Skeletal muscle satellite cell (primary cell): Measurements from ENCODE around the gene CCDC9B.

Experiments
- H3K27me3 ChIP-seq: 2 replicates; pipeline ENCODE4 v1.7.0; 2013; ENCODE audit warnings: low read length; ENCODE audit not compliant: control insufficient read depth, insufficient read depth
- H3K36me3 ChIP-seq: 2 replicates; pipeline ENCODE4 v1.7.0; 2013; ENCODE audit warnings: mild to moderate bottlenecking, control low read depth, low read length; ENCODE audit not compliant: insufficient read depth
- H3K4me1 ChIP-seq: 2 replicates; pipeline ENCODE4 v1.7.0; 2013; ENCODE audit warnings: low read length; ENCODE audit not compliant: control insufficient read depth, insufficient read depth
- H3K4me2 ChIP-seq: 2 replicates; pipeline ENCODE4 v1.7.0; 2013; ENCODE audit warnings: mild to moderate bottlenecking, low read length
- H3K4me3 ChIP-seq: 2 replicates; pipeline ENCODE4 v1.7.0; 2013; ENCODE audit warnings: low read length
- H3K9ac ChIP-seq: 2 replicates; pipeline ENCODE4 v1.7.0; 2013; ENCODE audit warnings: mild to moderate bottlenecking, low read depth, low read length, moderate library complexity
- H3K9me3 ChIP-seq: replicated peaks from 2 replicates; pipeline ENCODE4 v1.7.0; 2013; ENCODE audit warnings: mild to moderate bottlenecking, control low read depth, low read length

CCDC9B gene

GRCh38 chr15:40340038-40340739, 550 bp downstream of the CCDC9B start:
- Histone ChIP-seq H3K9me3 (no peaks in the 10 kb centered on the region), H3K27me3 (no peaks in the 10 kb centered on the region), H3K4me3 (peak overlapping the region; percentile 74), H3K9ac (peak overlapping the region; percentile 95), H3K4me2 (peak overlapping the region; percentile 94), H3K4me1 (peaks cover 70% of the 10 kb centered on the region), H3K36me3 (peaks cover 31% of the 10 kb centered on the region)

GRCh38 chr15:40339621-40339945, 1.2 kb downstream of the CCDC9B start:
- Histone ChIP-seq H3K9ac (peak overlapping the region; percentile 95), H3K4me2 (peak overlapping the region; percentile 94), H3K4me1 (peaks cover 74% of the 10 kb centered on the region), H3K27me3 (no peaks in the 10 kb centered on the region), H3K36me3 (peaks cover 34% of the 10 kb centered on the region), H3K9me3 (no peaks in the 10 kb centered on the region), H3K4me3 (peak overlapping the region; percentile 74)

GRCh38 chr15:40338921-40339620, 1.7 kb downstream of the CCDC9B start:
- Histone ChIP-seq H3K36me3 (peaks cover 34% of the 10 kb centered on the region), H3K4me3 (peak overlapping the region; percentile 74), H3K4me1 (peaks cover 74% of the 10 kb centered on the region), H3K9ac (peak overlapping the region; percentile 95), H3K9me3 (no peaks in the 10 kb centered on the region), H3K27me3 (no peaks in the 10 kb centered on the region), H3K4me2 (peak overlapping the region; percentile 94)

GRCh38 chr15:40338041-40338657, 2.6 kb downstream of the CCDC9B start:
- peak overlapping the region; percentile 74 for H3K4me3 ChIP-seq
- H3K9ac ChIP-seq = peak overlapping the region; percentile 95
- no peaks in the 10 kb centered on the region for H3K9me3 ChIP-seq

GRCh38 chr15:40337597-40337996, 3.1 kb downstream of the CCDC9B start:
- peaks cover 59% of the 10 kb centered on the region for H3K4me1 ChIP-seq
- peak overlapping the region; percentile 94 for H3K4me2 ChIP-seq
- H3K4me3 ChIP-seq = peak overlapping the region; percentile 74
- H3K9me3 ChIP-seq = no peaks in the 10 kb centered on the region
- H3K36me3 ChIP-seq = peaks cover 34% of the 10 kb centered on the region
- H3K27me3 ChIP-seq = no peaks in the 10 kb centered on the region
- peak overlapping the region; percentile 95 for H3K9ac ChIP-seq

More at GRCh38 chr15:40338041-40338657, 2.6 kb downstream of the CCDC9B start:
- peaks cover 34% of the 10 kb centered on the region for H3K36me3 ChIP-seq
- H3K27me3 ChIP-seq = no peaks in the 10 kb centered on the region
- peaks cover 64% of the 10 kb centered on the region for H3K4me1 ChIP-seq
- H3K4me2 ChIP-seq = peak overlapping the region; percentile 94

GRCh38 chr15:40336744-40337122, 4.0 kb downstream of the CCDC9B start:
- Histone ChIP-seq H3K36me3 (peaks cover 37% of the 10 kb centered on the region), H3K9ac (peak overlapping the region; percentile 95)

GRCh38 chr15:40335938-40336743, 4.6 kb downstream of the CCDC9B start:
- Histone ChIP-seq H3K27me3 (no peaks in the 10 kb centered on the region), H3K9me3 (no peaks in the 10 kb centered on the region), H3K4me1 (peaks cover 47% of the 10 kb centered on the region), H3K9ac (no peak overlapping the region), H3K36me3 (peaks cover 37% of the 10 kb centered on the region), H3K4me3 (no peak overlapping the region), H3K4me2 (no peak overlapping the region)

More at GRCh38 chr15:40336744-40337122, 4.0 kb downstream of the CCDC9B start:
- Histone ChIP-seq H3K4me1 (peaks cover 53% of the 10 kb centered on the region), H3K4me2 (no peak overlapping the region), H3K27me3 (no peaks in the 10 kb centered on the region), H3K9me3 (no peaks in the 10 kb centered on the region), H3K4me3 (no peak overlapping the region)

GRCh38 chr15:40334941-40335795, 5.6 kb downstream of the CCDC9B start:
- H3K9me3 ChIP-seq = no peaks in the 10 kb centered on the region
- peaks cover 40% of the 10 kb centered on the region for H3K4me1 ChIP-seq
- no peak overlapping the region for H3K9ac ChIP-seq
- H3K27me3 ChIP-seq = no peaks in the 10 kb centered on the region
- no peak overlapping the region for H3K4me2 ChIP-seq
- peaks cover 37% of the 10 kb centered on the region for H3K36me3 ChIP-seq
- no peak overlapping the region for H3K4me3 ChIP-seq

- Histone ChIP-seq H3K4me3 (no peak overlapping the region), H3K9ac (no peak overlapping the region)
Measured at GRCh38 chr15:40334541-40334940, 6.2 kb downstream of the CCDC9B start.

GRCh38 chr15:40333922-40334492, 6.7 kb downstream of the CCDC9B start:
- no peaks in the 10 kb centered on the region for H3K27me3 ChIP-seq
- H3K9ac ChIP-seq = no peak overlapping the region
- H3K36me3 ChIP-seq = peaks cover 37% of the 10 kb centered on the region
- H3K4me2 ChIP-seq = no peak overlapping the region
- H3K4me1 ChIP-seq = peaks cover 30% of the 10 kb centered on the region
- H3K9me3 ChIP-seq = no peaks in the 10 kb centered on the region
- no peak overlapping the region for H3K4me3 ChIP-seq

More at GRCh38 chr15:40334541-40334940, 6.2 kb downstream of the CCDC9B start:
- Histone ChIP-seq H3K9me3 (no peaks in the 10 kb centered on the region), H3K36me3 (peaks cover 37% of the 10 kb centered on the region), H3K27me3 (no peaks in the 10 kb centered on the region), H3K4me2 (no peak overlapping the region), H3K4me1 (peaks cover 36% of the 10 kb centered on the region)
